Measurements from ENCODE around the gene DHRS1. TPM values are rescaled to one million over a fixed set of nuclear protein-coding genes. Genes with fewer than 3 reads are reported as not detected.

Gene DHRS1
- total RNA-seq, 2 experiments from 2014 or later = 11.9 to 13.6 TPM

DNA sequence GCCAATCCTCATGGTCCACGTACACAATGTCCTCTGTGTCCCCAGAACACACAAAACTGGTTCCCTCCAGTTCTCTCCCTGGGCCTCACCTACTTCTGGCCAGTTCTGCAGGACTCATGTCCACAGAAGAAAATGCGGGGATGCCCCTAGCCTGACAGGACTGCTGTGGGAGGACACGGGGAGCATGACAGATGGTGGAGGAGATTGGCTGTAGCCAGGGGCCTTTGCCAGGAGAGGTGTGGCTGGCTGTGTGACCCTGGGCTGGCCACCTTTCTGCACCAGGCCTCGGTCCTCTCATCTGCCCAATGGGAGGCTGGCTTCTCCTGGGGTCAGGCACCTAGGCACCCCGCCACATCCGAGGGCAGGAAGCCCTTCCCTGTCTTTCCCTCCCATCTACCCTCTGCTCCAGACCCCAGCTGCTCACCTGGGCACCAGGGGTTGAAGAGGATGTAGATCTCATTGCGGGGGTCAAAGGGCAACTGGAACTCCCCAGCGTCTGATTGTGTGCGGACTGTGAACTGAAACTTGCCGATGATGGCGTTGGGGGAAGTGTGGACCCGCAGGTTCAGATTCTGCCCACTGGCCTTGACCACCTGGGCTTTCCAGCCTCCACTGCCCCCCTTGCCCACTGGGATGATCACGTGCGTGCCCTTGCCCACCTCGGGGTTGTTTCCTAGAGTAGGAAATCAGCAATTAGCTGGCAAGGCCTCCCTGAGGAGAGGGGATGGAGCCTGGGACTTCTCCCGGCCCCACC is 39.4 kb downstream of the DHRS1 start:
- no peak for ATAC-seq
- DNase-seq = no peak
- POLR2A ChIA-PET = interaction anchor here (2.0 kb wide), 1 partner anchor 11 kb away, joined by 10 read pairs; the partner anchor contains the start of gene RABGGTA
- Mint-ChIP-seq H3K4me3 (no peak overlapping the region), H3K27ac (no peak overlapping the region), H3K9me3 (no peaks in the 10 kb centered on the region), H3K27me3 (no peaks in the 10 kb centered on the region), H3K36me3 (ENCODE audit: low read depth) (no peaks in the 10 kb centered on the region), H3K4me1 (ENCODE audit: low read depth) (no peaks in the 10 kb centered on the region)
- CTCF ChIA-PET = interaction anchor here (1.1 kb wide), 1 partner anchor 49 kb away, joined by 3 read pairs; no protein-coding TSS in a partner anchor
- intact Hi-C loops (cut with micrococcal nuclease) = no loop called here
- TF ChIP-seq, protein P1, sequence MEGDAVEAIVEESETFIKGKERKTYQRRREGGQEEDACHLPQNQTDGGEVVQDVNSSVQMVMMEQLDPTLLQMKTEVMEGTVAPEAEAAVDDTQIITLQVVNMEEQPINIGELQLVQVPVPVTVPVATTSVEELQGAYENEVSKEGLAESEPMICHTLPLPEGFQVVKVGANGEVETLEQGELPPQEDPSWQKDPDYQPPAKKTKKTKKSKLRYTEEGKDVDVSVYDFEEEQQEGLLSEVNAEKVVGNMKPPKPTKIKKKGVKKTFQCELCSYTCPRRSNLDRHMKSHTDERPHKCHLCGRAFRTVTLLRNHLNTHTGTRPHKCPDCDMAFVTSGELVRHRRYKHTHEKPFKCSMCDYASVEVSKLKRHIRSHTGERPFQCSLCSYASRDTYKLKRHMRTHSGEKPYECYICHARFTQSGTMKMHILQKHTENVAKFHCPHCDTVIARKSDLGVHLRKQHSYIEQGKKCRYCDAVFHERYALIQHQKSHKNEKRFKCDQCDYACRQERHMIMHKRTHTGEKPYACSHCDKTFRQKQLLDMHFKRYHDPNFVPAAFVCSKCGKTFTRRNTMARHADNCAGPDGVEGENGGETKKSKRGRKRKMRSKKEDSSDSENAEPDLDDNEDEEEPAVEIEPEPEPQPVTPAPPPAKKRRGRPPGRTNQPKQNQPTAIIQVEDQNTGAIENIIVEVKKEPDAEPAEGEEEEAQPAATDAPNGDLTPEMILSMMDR (IDR thresholded peaks at IDR 0.05) = no peak

GRCh38 chr14:24259282-24260025 is 40.1 kb downstream of the DHRS1 start:
- Mint-ChIP-seq H3K27ac (no peak overlapping the region), H3K4me3 (no peak overlapping the region), H3K9me3 (no peaks in the 10 kb centered on the region), H3K27me3 (no peaks in the 10 kb centered on the region), H3K4me1 (ENCODE audit: low read depth) (no peaks in the 10 kb centered on the region), H3K36me3 (ENCODE audit: low read depth) (no peaks in the 10 kb centered on the region)
- ATAC-seq = no peak
- intact Hi-C loops (cut with micrococcal nuclease) = no loop called here
- TF ChIP-seq, protein P1 (IDR thresholded peaks at IDR 0.05) = no peak
- CTCF ChIA-PET = interaction anchor here (1.0 to 27.8 kb wide), 2 partner anchors 17 to 41 kb away, joined by 3 to 873 read pairs; partner anchors contain the start of genes CIDEB, DHRS1, LTB4R and LTB4R2
- DNase-seq = no peak
- POLR2A ChIA-PET = interaction anchor here (1.0 kb wide), 1 partner anchor 11 kb away, joined by 3 read pairs; no protein-coding TSS in a partner anchor

- no peaks in the 10 kb centered on the region for H3K27me3 Mint-ChIP-seq
- ATAC-seq = no peak
- DNase-seq = no peak
- H3K4me3 Mint-ChIP-seq = no peak overlapping the region
- no peak overlapping the region for H3K27ac Mint-ChIP-seq
- intact Hi-C loops (cut with micrococcal nuclease) = no loop called here
- H3K9me3 Mint-ChIP-seq = no peaks in the 10 kb centered on the region
- ChIA-PET CTCF (interaction anchor here (0.8 to 27.8 kb wide), 5 partner anchors 11 to 42 kb away, joined by 3 to 873 read pairs (median 7); partner anchors contain the start of genes CIDEB, DHRS1, LTB4R and LTB4R2), POLR2A (interaction anchor here (1.0 to 4.4 kb wide), 3 partner anchors 12 to 37 kb away, joined by 3 to 21 read pairs (median 3); partner anchors contain the start of gene RABGGTA)
- H3K36me3 Mint-ChIP-seq (ENCODE audit: low read depth) = no peaks in the 10 kb centered on the region
- TF ChIP-seq, protein P1 (IDR thresholded peaks at IDR 0.05) = no peak
- H3K4me1 Mint-ChIP-seq (ENCODE audit: low read depth) = no peaks in the 10 kb centered on the region
Observed at GRCh38 chr14:24258548-24259265, 40.9 kb downstream of the DHRS1 start.

DNA sequence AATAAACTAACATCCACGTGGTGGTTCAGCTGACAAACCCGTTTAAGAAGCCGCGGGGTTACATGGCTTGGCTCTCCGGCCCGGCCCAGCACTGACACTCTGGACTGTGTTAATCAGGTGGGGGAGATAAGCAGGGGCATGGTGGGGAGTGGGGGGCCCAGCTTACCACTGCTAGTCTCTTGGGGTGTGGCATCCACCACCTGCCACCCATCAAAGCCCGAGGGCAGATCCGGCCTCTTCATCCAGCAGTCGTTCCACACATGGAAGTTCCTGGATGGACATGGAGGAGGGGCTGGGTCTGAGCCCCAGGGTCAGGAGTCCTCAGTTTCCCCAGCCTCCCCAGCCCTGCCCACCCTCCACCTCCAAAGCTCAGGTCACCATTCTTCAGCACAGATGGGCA is 41.5 kb downstream of the DHRS1 start:
- POLR2A ChIA-PET = interaction anchor here (1.0 to 4.4 kb wide), 3 partner anchors 13 to 37 kb away, joined by 3 to 21 read pairs (median 3); partner anchors contain the start of gene RABGGTA
- TF ChIP-seq, protein P1 (IDR thresholded peaks at IDR 0.05) = no peak

More for the DNA sequence above, 41.5 kb downstream of the DHRS1 start:
- no peak for ATAC-seq
- H3K4me1 Mint-ChIP-seq (ENCODE audit: low read depth) = no peaks in the 10 kb centered on the region
- no peaks in the 10 kb centered on the region for H3K36me3 Mint-ChIP-seq (ENCODE audit: low read depth)
- no peaks in the 10 kb centered on the region for H3K27me3 Mint-ChIP-seq
- no peak for DNase-seq
- H3K4me3 Mint-ChIP-seq = no peak overlapping the region
- CTCF ChIA-PET = interaction anchor here (0.8 to 27.8 kb wide), 4 partner anchors 11 to 43 kb away, joined by 3 to 873 read pairs (median 12); partner anchors contain the start of genes CIDEB, DHRS1, LTB4R and LTB4R2
- H3K9me3 Mint-ChIP-seq = no peaks in the 10 kb centered on the region
- intact Hi-C loops (cut with micrococcal nuclease) = no loop called here
- no peak overlapping the region for H3K27ac Mint-ChIP-seq

Data from activated CD8-positive, alpha-beta T cell treated with anti-CD3 and anti-CD28 coated beads for 36 hours (primary cell).